ENCODE data around the gene SERPINB13.
A peak's percentile ranks its signal among the peaks of the same experiment; 100 is the strongest.
"Not testable (repeated sequence)": the region's sequence is repeated elsewhere in the genome, so short reads cannot be mapped to it uniquely, and the experiment has no call there.

The SERPINB13 gene

GRCh38 chr18:63590966-63591695 lies 4.0 kb downstream of the SERPINB13 start:
- no peak for DNase-seq

GRCh38 chr18:63591725-63592124 lies 4.6 kb downstream of the SERPINB13 start:
- DNase-seq, result peak; percentile 32

GRCh38 chr18:63592471-63592870 lies 5.3 kb downstream of the SERPINB13 start:
- DNase-seq, result no peak

GRCh38 chr18:63596964-63597363 lies 9.8 kb downstream of the SERPINB13 start:
- DNase-seq, result no peak

- no peak for DNase-seq
These were observed 16.2 kb downstream of the SERPINB13 start for GRCh38 chr18:63603355-63603754.

- DNase-seq, result peak; percentile 53
These were observed 16.6 kb downstream of the SERPINB13 start for GRCh38 chr18:63603772-63604171.

GRCh38 chr18:63604791-63605567 lies 17.8 kb downstream of the SERPINB13 start:
- peak; percentile 31 for DNase-seq

- DNase-seq, result peak; percentile 3
These were observed 19.4 kb downstream of the SERPINB13 start for GRCh38 chr18:63606526-63606925.

GRCh38 chr18:63613420-63613819 lies 26.3 kb downstream of the SERPINB13 start:
- no peak for DNase-seq

GRCh38 chr18:63617049-63617914 lies 30.1 kb downstream of the SERPINB13 start:
- no peak for DNase-seq

GRCh38 chr18:63617915-63618234 lies 30.7 kb downstream of the SERPINB13 start:
- DNase-seq, result no peak

- peak; percentile 5 for DNase-seq
These were observed 32.5 kb downstream of the SERPINB13 start for GRCh38 chr18:63619661-63620060.

GRCh38 chr18:63624863-63625262 lies 37.7 kb downstream of the SERPINB13 start:
- DNase-seq, result no peak

GRCh38 chr18:63626431-63626830 lies 39.3 kb downstream of the SERPINB13 start:
- DNase-seq, result no peak

GRCh38 chr18:63627819-63628218 lies 40.7 kb downstream of the SERPINB13 start:
- no peak for DNase-seq

- DNase-seq, result no peak
These were observed 50.6 kb downstream of the SERPINB13 start for GRCh38 chr18:63637703-63638102.

- peak; percentile 53 for DNase-seq
These were observed 54.1 kb downstream of the SERPINB13 start for GRCh38 chr18:63641157-63641680.

GRCh38 chr18:63642668-63643356 lies 55.7 kb downstream of the SERPINB13 start:
- DNase-seq, result not testable (repeated sequence)

GRCh38 chr18:63644142-63644541 lies 57.0 kb downstream of the SERPINB13 start, which contains the start of gene SERPINB4:
SERPINB4 (minus strand) TSS chr18:63644256; CDS start chr18:63643577, 679 bp downstream.
- DNase-seq, result not testable (repeated sequence)

GRCh38 chr18:63644694-63645093 lies 57.6 kb downstream of the SERPINB13 start:
- DNase-seq, result not testable (repeated sequence)

- peak; percentile 47 for DNase-seq
These were observed 59.8 kb downstream of the SERPINB13 start for GRCh38 chr18:63646936-63647335.

GRCh38 chr18:63648241-63648640 lies 61.1 kb downstream of the SERPINB13 start:
- DNase-seq, result peak; percentile 79
